ENCODE data around the gene MPRIP.
A peak's percentile ranks its signal among the peaks of the same experiment; 100 is the strongest.

The MPRIP gene

GRCh38 chr17:17053446-17054379 lies 11.5 kb downstream of the MPRIP start:
- DNase-seq = no peak

DNA sequence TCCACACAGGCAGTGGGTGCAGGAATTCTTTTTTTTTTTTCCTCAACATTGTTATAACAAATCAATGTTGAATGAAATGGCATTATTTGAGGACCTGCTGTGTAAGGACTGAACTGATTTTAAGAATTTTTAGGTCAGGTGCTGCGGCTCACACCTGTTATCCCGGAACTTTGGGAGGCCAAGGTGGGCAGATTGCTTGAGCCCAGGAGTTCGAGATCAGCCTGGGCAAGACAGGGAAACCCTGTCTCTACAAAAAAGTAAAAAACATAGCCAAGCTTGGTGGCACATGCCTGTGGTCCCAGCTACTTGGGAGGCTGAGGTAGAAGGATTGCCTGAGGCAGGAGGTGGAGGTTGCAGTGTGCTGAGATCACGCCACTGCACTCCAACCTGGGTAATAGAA lies 12.4 kb downstream of the MPRIP start:
- DNase-seq = no peak

GRCh38 chr17:17055286-17056155 lies 13.3 kb downstream of the MPRIP start:
- DNase-seq = no peak

- no peak for DNase-seq
These were observed 13.9 kb downstream of the MPRIP start for GRCh38 chr17:17056156-17056539.

DNA sequence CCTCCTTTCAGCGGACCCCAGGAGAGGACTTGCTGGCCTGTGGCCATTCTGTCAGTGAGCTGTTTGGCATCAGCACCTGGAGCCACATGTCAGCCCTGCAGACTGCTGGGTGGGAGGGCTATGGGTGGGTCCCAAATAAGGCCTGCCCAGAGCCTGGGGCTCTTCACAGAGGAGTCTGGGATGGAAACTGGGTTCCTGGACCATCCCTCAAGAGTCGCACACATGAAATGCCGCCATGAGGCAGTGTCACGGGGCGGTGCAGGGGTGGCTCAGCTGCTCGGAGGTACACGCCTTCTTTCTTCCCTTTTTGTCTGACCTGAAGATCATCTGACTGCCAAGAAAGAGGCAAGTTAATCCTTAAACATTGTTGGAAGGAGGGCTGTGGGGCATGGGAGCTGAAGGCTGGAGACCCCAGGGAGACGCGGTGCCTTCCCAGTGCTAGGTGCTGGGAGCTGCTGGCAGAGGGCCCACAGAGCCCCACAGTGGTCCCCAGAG lies 14.8 kb downstream of the MPRIP start:
- DNase-seq = no peak

GRCh38 chr17:17058304-17058703 lies 16.0 kb downstream of the MPRIP start:
- no peak for DNase-seq

GRCh38 chr17:17059301-17059890 lies 17.1 kb downstream of the MPRIP start:
- DNase-seq = no peak

DNA sequence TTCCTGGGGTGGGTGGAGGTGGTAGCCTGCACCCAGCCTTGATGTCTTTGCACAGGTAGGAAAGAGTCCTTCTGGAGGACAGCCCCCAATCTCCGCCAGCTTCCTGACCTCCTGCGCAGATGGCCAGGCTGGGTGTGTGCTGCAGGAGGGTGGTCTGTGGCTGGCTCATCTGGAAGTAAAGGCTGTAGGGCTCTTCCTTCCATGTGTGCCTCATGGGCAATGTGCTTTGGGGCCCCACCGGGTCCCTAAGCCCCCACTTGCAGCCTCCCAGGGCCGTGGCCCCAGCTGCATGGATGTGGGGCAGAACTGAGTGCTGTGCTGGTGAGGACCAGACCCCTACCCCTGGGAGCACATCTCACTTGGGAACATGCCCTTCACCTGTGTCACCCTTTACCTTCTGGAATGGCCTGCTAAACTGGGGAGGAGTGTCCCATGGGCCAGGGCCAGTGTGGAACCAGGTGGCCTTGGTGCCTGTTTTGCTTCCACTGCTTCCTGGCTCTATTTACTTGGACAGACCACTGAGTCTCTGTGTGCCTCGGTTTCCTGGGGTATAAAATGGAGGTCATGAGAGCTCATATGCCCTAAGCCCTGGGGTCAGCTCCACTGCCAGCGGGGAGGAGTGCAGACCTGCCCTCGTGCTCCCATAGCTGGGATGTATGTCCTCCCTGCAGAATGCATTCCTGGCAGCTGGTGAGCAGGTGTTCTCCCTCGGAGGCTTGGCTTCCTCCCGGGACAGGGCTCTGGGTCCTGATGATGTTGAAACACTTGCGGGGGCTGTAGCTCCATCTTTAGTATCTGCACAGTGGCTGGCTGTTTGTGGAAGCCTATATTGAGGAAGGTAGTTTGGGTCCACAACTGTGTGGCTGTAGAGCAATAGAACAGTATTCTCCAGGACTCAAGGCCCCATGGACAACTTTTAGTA lies 18.0 kb downstream of the MPRIP start:
- DNase-seq = no peak

DNA sequence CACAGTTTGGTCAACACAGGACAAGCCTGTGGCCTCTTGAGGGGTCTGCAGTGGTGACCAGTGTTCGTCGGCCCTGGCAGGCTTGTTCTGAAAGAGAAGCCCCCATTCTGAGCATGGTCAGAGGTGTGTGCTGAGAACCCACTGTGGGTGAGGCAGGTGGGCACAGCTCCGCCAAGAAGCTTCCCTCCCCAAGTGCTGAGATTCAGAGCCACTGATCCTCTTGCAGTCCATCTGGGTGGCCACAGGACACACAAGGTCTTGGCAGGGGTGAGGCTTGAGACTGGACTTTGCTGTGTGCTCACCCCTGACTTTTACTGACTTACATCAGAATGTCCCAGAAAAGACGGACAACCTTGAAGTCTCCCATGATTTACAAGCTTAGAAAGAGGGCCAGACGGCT lies 18.7 kb downstream of the MPRIP start:
- DNase-seq = no peak

DNA sequence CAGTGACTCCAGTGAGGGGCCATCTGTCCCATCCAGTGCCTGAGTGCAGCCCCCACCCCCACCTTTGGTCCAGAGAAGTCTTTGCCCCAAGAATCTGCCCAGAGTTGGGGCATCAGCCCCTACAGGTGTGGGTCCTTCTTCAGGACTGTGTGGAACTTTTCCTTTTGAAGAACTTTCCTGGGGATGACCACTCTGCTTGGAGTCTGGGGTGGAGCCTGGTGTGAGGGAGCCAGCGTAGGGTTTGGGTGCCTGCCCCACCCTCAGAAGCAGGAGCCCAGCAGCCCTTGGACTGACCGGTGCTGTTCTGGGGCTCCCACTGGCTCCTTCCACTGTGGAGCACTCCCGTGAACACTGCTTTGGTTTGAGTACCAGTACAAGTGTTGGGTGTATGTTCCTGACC lies 19.3 kb downstream of the MPRIP start:
- DNase-seq = no peak

GRCh38 chr17:17062356-17062755 lies 20.1 kb downstream of the MPRIP start:
- no peak for DNase-seq

DNA sequence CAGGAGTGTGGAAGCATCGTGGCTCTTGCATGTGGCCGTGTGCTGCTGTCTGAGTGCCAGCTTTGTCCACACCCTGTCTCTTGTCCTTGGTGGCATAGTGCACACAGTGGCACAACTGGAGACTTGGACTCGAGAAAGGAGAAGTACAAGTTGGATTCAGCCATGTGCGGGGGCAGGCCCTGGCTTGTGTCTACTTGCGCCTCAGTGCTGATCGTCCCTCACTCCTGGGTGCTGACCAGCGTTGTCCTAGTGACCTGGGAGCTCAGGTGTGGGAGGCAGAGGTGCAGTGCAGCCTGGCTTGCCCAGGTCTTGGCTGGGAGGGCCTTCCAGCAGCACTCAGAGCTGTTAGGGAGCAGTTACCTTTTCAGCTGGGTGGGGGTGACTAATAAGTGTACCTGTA lies 20.6 kb downstream of the MPRIP start:
- DNase-seq = no peak

GRCh38 chr17:17063546-17064122 lies 21.4 kb downstream of the MPRIP start:
- DNase-seq = peak; percentile 46

DNA sequence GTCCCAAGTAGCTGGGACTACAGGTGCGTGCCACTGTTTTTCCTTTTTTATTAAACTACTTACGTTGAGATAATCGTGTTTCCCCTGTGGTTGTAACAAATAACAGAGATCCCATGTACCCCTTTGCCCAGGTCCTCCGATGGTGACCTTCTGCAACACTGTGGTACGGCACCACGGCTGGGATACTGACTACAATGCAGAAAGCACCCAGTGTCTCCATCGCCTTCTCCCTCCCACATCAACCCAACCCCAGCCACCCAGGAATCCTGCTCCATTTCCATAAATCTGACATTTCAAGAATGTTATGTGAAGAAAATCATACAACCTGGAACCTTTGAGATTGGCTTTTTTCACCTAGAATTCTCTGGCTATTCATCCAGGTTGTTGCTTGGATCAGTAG lies 22.1 kb downstream of the MPRIP start:
- DNase-seq = no peak

DNA sequence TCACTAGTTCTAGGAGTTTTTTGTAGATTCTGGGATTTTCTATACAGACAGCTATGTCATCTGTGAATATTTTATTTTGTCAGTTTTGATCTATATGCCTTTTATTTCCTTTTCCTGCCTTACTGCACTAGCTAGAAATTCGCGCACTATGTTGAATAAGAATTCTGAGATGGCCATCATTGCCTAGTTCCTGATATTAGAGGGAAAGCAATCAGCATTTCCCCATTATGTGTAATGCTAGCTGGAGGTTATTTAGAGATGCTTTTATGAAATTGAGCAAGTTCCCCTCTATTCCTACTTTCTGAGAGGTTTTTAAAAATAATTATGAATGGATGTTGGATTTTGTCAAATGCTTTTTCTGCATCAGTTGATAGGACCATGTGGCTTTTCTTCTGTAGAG lies 23.8 kb downstream of the MPRIP start:
- no peak for DNase-seq

DNA sequence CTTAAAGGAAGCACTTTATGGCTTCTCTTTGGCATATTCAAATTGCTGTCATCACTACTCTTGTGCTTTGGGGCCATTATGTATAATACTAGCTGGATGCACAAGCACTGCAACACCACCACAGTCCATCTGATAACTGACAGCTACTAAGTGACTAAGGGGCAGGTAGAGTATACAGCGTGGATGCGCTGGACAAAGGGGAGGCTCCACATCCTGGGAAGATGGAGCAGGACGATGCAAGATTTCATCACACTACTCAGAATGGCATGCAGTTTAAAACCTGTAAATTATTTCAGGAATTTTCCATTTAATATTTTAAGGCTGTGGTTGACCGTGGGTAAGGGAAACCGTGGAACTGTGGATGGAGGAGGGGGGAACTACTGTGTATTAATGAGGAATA lies 25.0 kb downstream of the MPRIP start:
- DNase-seq = no peak

DNA sequence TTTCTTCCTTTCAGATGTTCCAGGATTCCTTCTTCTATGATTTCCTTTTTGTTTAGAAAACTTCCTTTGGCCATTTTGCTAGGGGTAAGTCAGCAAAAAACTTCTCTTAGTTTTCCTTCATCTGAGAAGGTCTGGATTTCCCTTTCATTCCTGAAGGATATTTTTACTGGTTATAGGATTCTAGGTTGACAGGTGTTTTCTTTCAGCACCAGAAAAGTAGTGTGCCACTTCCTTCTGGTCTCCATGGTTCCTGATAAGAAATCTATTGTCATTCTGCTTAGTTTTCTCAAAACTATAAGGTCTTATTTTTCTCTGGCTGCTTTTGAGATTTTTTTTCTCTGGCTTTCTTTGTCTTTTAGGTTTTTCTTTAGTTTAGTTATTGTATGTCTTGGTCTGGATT lies 27.6 kb downstream of the MPRIP start:
- DNase-seq = no peak

- DNase-seq = no peak
These were observed 28.7 kb downstream of the MPRIP start for GRCh38 chr17:17070931-17071330.

- DNase-seq = no peak
These were observed 29.5 kb downstream of the MPRIP start for GRCh38 chr17:17071531-17072360.

GRCh38 chr17:17072546-17072945 lies 30.3 kb downstream of the MPRIP start:
- no peak for DNase-seq

GRCh38 chr17:17073030-17073564 lies 30.8 kb downstream of the MPRIP start:
- DNase-seq = no peak

All from NCI-H1105 (cell line).